GM23248 (cell line): Measurements from ENCODE around the gene GPAT3. TPM values are rescaled to one million over a fixed set of nuclear protein-coding genes. Genes with fewer than 3 reads are reported as not detected.

Experiments
- DNase-seq: peaks from one replicate; pipeline ENCODE4 v3.0.0-alpha.2; 2015
- H2AFZ ChIP-seq: fragments of 200-600 bp; sonication (generic); 2 replicates; pipeline ENCODE4 v1.6.1; 2016; ENCODE audit warnings: antibody characterized with exemption
- H3F3A ChIP-seq: fragments of 200-600 bp; sonication (generic); 2 replicates; pipeline ENCODE4 v1.6.1; 2016; ENCODE audit warnings: mild to moderate bottlenecking, antibody characterized with exemption, mixed run types; ENCODE audit not compliant: insufficient read depth
- H3K27ac ChIP-seq: fragments of 200-600 bp; sonication (generic); 2 replicates; pipeline ENCODE4 v1.5.1; 2016; ENCODE audit warnings: mild to moderate bottlenecking
- H3K27me3 ChIP-seq: fragments of 200-600 bp; sonication (generic); replicated peaks from 2 replicates; pipeline ENCODE4 v1.6.1; 2016; ENCODE audit warnings: mild to moderate bottlenecking; ENCODE audit not compliant: insufficient read depth
- H3K36me3 ChIP-seq: fragments of 200-600 bp; sonication (generic); 2 replicates; pipeline ENCODE4 v1.6.1; 2016; ENCODE audit warnings: low read depth, mild to moderate bottlenecking
- H3K4me1 ChIP-seq: fragments of 200-600 bp; sonication (generic); 2 replicates; pipeline ENCODE4 v1.6.1; 2016; ENCODE audit warnings: mild to moderate bottlenecking; ENCODE audit not compliant: insufficient read depth
- H3K4me2 ChIP-seq: fragments of 200-600 bp; sonication (generic); one replicate; pipeline ENCODE4 v1.6.1; 2016; ENCODE audit warnings: mild to moderate bottlenecking; ENCODE audit not compliant: unreplicated experiment
- H3K4me3 ChIP-seq: fragments of 200-600 bp; sonication (generic); 2 replicates; pipeline ENCODE4 v1.5.1; 2016; ENCODE audit warnings: mild to moderate bottlenecking
- H3K79me2 ChIP-seq: fragments of 200-600 bp; sonication (generic); 2 replicates; pipeline ENCODE4 v1.6.1; 2016; ENCODE audit warnings: mild to moderate bottlenecking; ENCODE audit not compliant: insufficient read depth
- H3K9ac ChIP-seq: fragments of 200-600 bp; sonication (generic); 2 replicates; pipeline ENCODE4 v1.6.1; 2016; ENCODE audit warnings: mild to moderate bottlenecking
- H3K9me2 ChIP-seq: fragments of 200-600 bp; sonication (generic); 2 replicates; pipeline ENCODE4 v1.6.1; 2016; ENCODE audit warnings: mixed run types, mild to moderate bottlenecking, moderate library complexity; ENCODE audit not compliant: insufficient read depth
- H3K9me3 ChIP-seq: fragments of 200-600 bp; sonication (generic); one replicate; pipeline ENCODE4 v1.6.1; 2017; ENCODE audit warnings: low read depth
- H4K20me1 ChIP-seq: fragments of 200-600 bp; sonication (generic); 2 replicates; pipeline ENCODE4 v1.6.0; 2016; ENCODE audit not compliant: insufficient read depth
- EZH2 ChIP-seq: fragments of 200-600 bp; sonication (generic); IDR thresholded peaks from 2 replicates; pipeline ENCODE4 v1.6.1; 2018; ENCODE audit warnings: antibody characterized with exemption, mild to moderate bottlenecking; ENCODE audit not compliant: insufficient read depth, poor library complexity, severe bottlenecking
- EZH2phosphoT487 ChIP-seq: fragments of 200-600 bp; sonication (generic); IDR thresholded peaks from 2 replicates; pipeline ENCODE4 v1.6.1; 2018; ENCODE audit warnings: antibody characterized with exemption, moderate library complexity, mild to moderate bottlenecking, low read depth; ENCODE audit not compliant: insufficient read depth
- WGBS, 2 experiments: methylation state at CpG; one replicate each; pipeline ENCODE4 v1.1.6; 2015 to 2017; ENCODE audit warnings: low lambda C conversion rate in 2 of 2, low coverage in 1 of 2; ENCODE audit errors: missing lambda C conversion rate in 2 of 2; 5-methylcytosine and 5-hydroxymethylcytosine counted together
- in situ Hi-C: fragments of 300-500 bp; cut with MboI; formaldehyde crosslinking; loops from 2 replicates; pipeline ENCODE4 v1.15.0; 2020
- polyA plus RNA-seq: library from polyadenylated mRNA; unstranded; fragments of >200 nt; fragmentation: Nextera tagmentation; extraction: Ambion mirVana; gene quantifications from 2 replicates; pipeline ENCODE4 v1.2.1, GENCODE V29; 2016
- total RNA-seq: library from RNA; depleted of rRNA; stranded (reverse); fragments of >200 nt; shearing (Covaris generic); gene quantifications from 2 replicates; pipeline ENCODE4 v1.2.3, GENCODE V29; 2014

Gene GPAT3
- total and polyA plus RNA-seq, 2 experiments from 2014 or later: 1.7 to 2.5 TPM

DNA sequence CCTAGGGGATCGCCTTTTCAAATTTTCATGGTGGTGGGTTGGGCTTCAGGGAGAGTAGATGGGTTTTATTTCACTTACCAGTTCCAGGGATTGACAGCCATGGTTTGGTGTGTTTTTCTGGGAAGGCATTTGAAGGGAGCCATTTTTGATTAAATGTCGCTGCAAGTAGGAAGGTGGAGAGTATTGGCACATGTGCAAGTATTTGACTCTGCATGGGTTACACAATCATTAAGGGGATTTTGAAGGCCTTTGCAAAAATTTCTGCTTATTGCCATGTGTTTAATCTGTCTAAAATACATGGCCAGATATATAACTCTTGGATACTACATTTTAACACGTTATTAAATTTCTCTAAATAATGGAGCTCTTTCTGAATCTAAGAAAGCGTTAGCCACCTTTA is 55.1 kb downstream of the GPAT3 start:
- Histone ChIP-seq H4K20me1 (no peaks in the 10 kb centered on the region), H3K9me3 (no peaks in the 10 kb centered on the region), H3K79me2 (no peaks in the 10 kb centered on the region), H3K9ac (no peak overlapping the region), H3K36me3 (no peaks in the 10 kb centered on the region), H2AFZ (no peak overlapping the region), H3K27ac (no peak overlapping the region), H3K9me2 (no peaks in the 10 kb centered on the region), H3K4me3 (no peak overlapping the region), H3F3A (no peaks in the 10 kb centered on the region), H3K27me3 (no peaks in the 10 kb centered on the region), H3K4me1 (no peaks in the 10 kb centered on the region), H3K4me2 (no peak overlapping the region)
- 96 to 97% methylated on average over 4 of the region's 4 CpGs for WGBS, 2 experiments
- no peak for DNase-seq
- in situ Hi-C loops: no loop called here
- TF ChIP-seq EZH2 (no peak), EZH2phosphoT487 (no peak)

DNA sequence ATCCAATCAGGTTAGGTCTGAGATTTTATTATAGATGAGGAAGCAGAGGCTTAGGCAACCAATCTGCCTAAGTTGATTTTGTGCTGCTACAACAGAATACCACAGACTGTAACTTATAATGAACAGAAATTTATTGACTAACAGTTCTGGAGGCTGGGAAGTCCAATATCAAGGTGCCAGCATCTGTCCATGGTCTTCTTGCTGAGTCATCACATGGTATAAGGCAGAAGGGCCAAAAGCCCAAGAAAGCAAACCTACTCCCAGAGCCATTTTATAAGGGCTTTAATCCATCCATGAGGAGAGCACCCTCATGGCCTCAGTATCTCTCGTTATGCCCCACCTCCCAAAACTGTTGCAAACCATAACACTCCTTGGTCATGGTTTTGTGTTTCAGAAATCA is 55.8 kb downstream of the GPAT3 start:
- TF ChIP-seq EZH2phosphoT487 (no peak), EZH2 (no peak)
- Histone ChIP-seq H3K4me2 (no peak overlapping the region), H3K9me2 (no peaks in the 10 kb centered on the region), H3K27ac (no peak overlapping the region), H3K4me3 (no peak overlapping the region), H3K4me1 (no peaks in the 10 kb centered on the region), H3K27me3 (no peaks in the 10 kb centered on the region), H3K79me2 (no peaks in the 10 kb centered on the region), H3K36me3 (no peaks in the 10 kb centered on the region), H3K9me3 (no peaks in the 10 kb centered on the region), H2AFZ (no peak overlapping the region), H4K20me1 (no peaks in the 10 kb centered on the region), H3K9ac (no peak overlapping the region), H3F3A (no peaks in the 10 kb centered on the region)
- in situ Hi-C loops: no loop called here
- DNase-seq: no peak
- 80 to 94% methylated on average over 1 of the region's 1 CpG for WGBS, 2 experiments

DNA sequence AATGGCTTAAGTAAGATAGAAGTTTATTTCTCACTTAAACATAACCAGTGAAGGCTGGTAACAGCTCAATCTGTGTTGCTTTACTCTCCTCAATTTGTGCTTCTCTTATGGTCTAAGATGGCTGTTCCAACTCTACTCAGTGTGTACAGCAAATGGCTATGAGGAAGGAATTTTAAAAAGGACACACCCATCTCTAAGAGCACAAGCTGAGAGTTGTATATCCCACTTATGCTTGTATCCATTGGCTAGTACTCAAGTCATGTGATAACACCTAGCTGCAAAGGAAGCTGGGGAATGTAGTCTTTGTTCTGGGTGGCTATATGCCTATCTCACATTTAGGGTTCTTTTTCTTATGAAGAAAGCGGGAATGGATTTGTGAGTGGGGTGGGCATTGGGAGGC is 63.3 kb downstream of the GPAT3 start:
- Histone ChIP-seq H3K27me3 (no peaks in the 10 kb centered on the region), H4K20me1 (no peaks in the 10 kb centered on the region), H3K4me3 (no peak overlapping the region), H3K36me3 (no peaks in the 10 kb centered on the region; the same call in 1 of the 2 replicates), H2AFZ (no peak overlapping the region), H3K27ac (no peak overlapping the region), H3K79me2 (no peaks in the 10 kb centered on the region), H3F3A (no peaks in the 10 kb centered on the region), H3K9me2 (no peaks in the 10 kb centered on the region), H3K9me3 (no peaks in the 10 kb centered on the region), H3K4me1 (no peaks in the 10 kb centered on the region), H3K4me2 (no peak overlapping the region), H3K9ac (no peak overlapping the region)
- in situ Hi-C loops: no loop called here
- peak; percentile 14 for DNase-seq
- WGBS, 2 experiments: 0% methylated on average over 1 of the region's 1 CpG
- no peak for TF ChIP-seq EZH2phosphoT487
- TF ChIP-seq EZH2: no peak

DNA sequence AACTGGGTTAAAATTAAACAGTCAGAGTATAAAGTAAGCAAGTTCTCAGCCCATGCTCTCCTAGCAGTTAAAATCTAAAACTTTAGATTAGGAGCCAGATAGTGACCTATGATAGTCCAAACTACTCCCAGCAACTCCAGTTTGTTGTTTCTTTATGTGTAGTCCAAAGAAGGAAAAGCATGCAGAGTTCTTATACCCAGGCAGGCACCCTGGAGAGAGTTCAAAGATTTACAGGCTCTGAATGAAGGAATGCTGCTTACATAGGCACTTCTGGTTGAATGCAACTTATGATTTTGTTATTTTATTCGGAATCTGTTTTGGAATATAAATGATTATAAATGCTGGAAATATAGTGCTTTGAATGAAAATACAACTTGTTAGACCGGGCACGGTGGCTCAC is 67.2 kb downstream of the GPAT3 start:
- no peak overlapping the region for H3K9ac ChIP-seq
- H3K4me1 ChIP-seq: no peaks in the 10 kb centered on the region
- no peak overlapping the region for H3K4me2 ChIP-seq
- no peaks in the 10 kb centered on the region for H3K9me3 ChIP-seq
- no peaks in the 10 kb centered on the region for H4K20me1 ChIP-seq
- H3F3A ChIP-seq: no peaks in the 10 kb centered on the region
- 95 to 100% methylated on average over 3 of the region's 3 CpGs for WGBS, 2 experiments
- no peak overlapping the region for H3K27ac ChIP-seq
- H3K79me2 ChIP-seq: no peaks in the 10 kb centered on the region
- H3K36me3 ChIP-seq: no peaks in the 10 kb centered on the region; the same call in 1 of the 2 replicates
- no peak overlapping the region; the same call in 1 of the 2 replicates for H2AFZ ChIP-seq
- H3K27me3 ChIP-seq: no peaks in the 10 kb centered on the region
- no peak for TF ChIP-seq EZH2
- no peak for TF ChIP-seq EZH2phosphoT487
- no peaks in the 10 kb centered on the region for H3K9me2 ChIP-seq
- DNase-seq: no peak
- no peak overlapping the region for H3K4me3 ChIP-seq
- in situ Hi-C loops: no loop called here

DNA sequence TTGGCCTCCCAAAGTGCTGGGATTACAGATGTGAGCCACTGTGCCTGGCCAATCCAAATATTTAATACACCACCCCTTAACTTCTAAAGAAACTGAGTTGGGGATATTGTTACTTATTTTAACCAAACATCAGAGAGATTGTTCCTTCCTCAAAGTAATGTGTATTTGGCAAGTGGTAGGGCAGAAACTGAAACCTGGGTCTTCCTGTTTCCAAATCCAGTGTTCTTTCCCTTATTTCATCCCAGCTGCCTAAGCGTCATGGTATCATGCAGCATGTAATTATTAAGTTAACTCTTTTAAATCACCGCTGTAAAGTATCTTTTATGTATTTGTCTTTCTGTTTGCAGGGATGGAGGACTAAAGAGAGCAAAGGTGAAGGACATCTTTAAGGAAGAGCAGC is 68.4 kb downstream of the GPAT3 start:
- Histone ChIP-seq H2AFZ (no peak overlapping the region), H3K4me2 (no peak overlapping the region), H3F3A (no peaks in the 10 kb centered on the region), H3K36me3 (no peaks in the 10 kb centered on the region), H3K9ac (no peak overlapping the region), H4K20me1 (no peaks in the 10 kb centered on the region), H3K9me3 (no peaks in the 10 kb centered on the region), H3K4me3 (no peak overlapping the region), H3K27me3 (no peaks in the 10 kb centered on the region), H3K4me1 (no peaks in the 10 kb centered on the region), H3K79me2 (no peaks in the 10 kb centered on the region), H3K27ac (no peak overlapping the region), H3K9me2 (no peaks in the 10 kb centered on the region)
- TF ChIP-seq EZH2phosphoT487: no peak
- in situ Hi-C loops: no loop called here
- no peak for DNase-seq
- 89 to 90% methylated on average over 2 of the region's 2 CpGs for WGBS, 2 experiments
